Glutamatergic neuron (in vitro differentiated cells): ENCODE measurements around the gene HPD. TPM values are rescaled to one million over a fixed set of nuclear protein-coding genes. Genes with fewer than 3 reads are reported as not detected.

ENCODE experiments used
- DNase-seq: peaks from one replicate; pipeline ENCODE4 v3.0.0; 2022
- H3K27ac Mint-ChIP-seq: one replicate; pipeline ENCODE4 v1.8.0; 2020; ENCODE audit warnings: mild to moderate bottlenecking, mixed read lengths, inconsistent platforms; ENCODE audit not compliant: unreplicated experiment
- H3K27me3 Mint-ChIP-seq: one replicate; pipeline ENCODE4 v1.8.0; 2020; ENCODE audit warnings: mild to moderate bottlenecking, moderate library complexity, mixed read lengths, inconsistent platforms; ENCODE audit not compliant: unreplicated experiment
- H3K36me3 Mint-ChIP-seq: one replicate; pipeline ENCODE4 v1.8.0; 2020; ENCODE audit warnings: mild to moderate bottlenecking, mixed read lengths, inconsistent platforms; ENCODE audit not compliant: unreplicated experiment
- H3K4me1 Mint-ChIP-seq: one replicate; pipeline ENCODE4 v1.8.0; 2020; ENCODE audit warnings: mild to moderate bottlenecking, low read depth, mixed read lengths, inconsistent platforms; ENCODE audit not compliant: unreplicated experiment
- H3K4me3 Mint-ChIP-seq: one replicate; pipeline ENCODE4 v1.8.0; 2020; ENCODE audit warnings: mild to moderate bottlenecking, mixed read lengths, inconsistent platforms; ENCODE audit not compliant: unreplicated experiment
- H3K9me3 Mint-ChIP-seq: one replicate; pipeline ENCODE4 v1.8.0; 2020; ENCODE audit warnings: mild to moderate bottlenecking, moderate library complexity, mixed read lengths, inconsistent platforms; ENCODE audit not compliant: unreplicated experiment
- total RNA-seq: library from RNA; stranded (reverse); fragmentation: NEBNext Ultra II Directional; extraction: Animal tissue kit (Norgen Biotek cat#: 25700); gene quantifications from one replicate; pipeline ENCODE4 v1.2.1, GENCODE V29; 2021; ENCODE audit not compliant: unreplicated experiment
- TF ChIP-seq, protein P1 (sequence below): fragments of 200-600 bp; sonication (generic); IDR thresholded peaks from one replicate; pipeline ENCODE4 v1.5.0; 2021; ENCODE audit not compliant: partially characterized antibody, unreplicated experiment

Gene HPD
- total RNA-seq, 1 donor from 2014 or later, result not detected

DNA sequence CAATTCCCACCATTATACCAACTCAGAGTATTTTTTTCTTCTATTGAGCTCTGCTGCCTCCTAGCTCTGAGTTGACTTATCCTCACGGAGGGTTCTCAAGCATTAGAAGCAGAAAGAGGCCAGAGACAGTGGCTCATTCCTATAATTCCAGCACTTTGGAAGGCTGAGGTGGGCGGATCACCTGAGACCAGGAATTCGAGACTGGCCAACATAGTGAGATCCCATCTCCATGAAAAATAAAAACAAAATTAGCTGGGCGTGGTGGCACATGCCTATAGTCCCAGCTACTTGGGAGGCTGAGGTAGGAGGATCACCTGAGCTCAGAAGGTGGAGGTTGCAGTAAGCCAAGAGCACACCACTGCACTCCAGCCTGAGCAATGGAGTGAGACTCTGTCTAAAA, 21.0 kb downstream of the HPD start:
- no peak overlapping the region for H3K27ac Mint-ChIP-seq
- no peaks in the 10 kb centered on the region for H3K36me3 Mint-ChIP-seq
- no peaks in the 10 kb centered on the region for H3K4me1 Mint-ChIP-seq
- TF ChIP-seq, protein P1, sequence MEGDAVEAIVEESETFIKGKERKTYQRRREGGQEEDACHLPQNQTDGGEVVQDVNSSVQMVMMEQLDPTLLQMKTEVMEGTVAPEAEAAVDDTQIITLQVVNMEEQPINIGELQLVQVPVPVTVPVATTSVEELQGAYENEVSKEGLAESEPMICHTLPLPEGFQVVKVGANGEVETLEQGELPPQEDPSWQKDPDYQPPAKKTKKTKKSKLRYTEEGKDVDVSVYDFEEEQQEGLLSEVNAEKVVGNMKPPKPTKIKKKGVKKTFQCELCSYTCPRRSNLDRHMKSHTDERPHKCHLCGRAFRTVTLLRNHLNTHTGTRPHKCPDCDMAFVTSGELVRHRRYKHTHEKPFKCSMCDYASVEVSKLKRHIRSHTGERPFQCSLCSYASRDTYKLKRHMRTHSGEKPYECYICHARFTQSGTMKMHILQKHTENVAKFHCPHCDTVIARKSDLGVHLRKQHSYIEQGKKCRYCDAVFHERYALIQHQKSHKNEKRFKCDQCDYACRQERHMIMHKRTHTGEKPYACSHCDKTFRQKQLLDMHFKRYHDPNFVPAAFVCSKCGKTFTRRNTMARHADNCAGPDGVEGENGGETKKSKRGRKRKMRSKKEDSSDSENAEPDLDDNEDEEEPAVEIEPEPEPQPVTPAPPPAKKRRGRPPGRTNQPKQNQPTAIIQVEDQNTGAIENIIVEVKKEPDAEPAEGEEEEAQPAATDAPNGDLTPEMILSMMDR, result no peak
- H3K4me3 Mint-ChIP-seq, result no peak overlapping the region
- H3K9me3 Mint-ChIP-seq, result peaks cover 5% of the 10 kb centered on the region
- no peaks in the 10 kb centered on the region for H3K27me3 Mint-ChIP-seq
- DNase-seq, result no peak

DNA sequence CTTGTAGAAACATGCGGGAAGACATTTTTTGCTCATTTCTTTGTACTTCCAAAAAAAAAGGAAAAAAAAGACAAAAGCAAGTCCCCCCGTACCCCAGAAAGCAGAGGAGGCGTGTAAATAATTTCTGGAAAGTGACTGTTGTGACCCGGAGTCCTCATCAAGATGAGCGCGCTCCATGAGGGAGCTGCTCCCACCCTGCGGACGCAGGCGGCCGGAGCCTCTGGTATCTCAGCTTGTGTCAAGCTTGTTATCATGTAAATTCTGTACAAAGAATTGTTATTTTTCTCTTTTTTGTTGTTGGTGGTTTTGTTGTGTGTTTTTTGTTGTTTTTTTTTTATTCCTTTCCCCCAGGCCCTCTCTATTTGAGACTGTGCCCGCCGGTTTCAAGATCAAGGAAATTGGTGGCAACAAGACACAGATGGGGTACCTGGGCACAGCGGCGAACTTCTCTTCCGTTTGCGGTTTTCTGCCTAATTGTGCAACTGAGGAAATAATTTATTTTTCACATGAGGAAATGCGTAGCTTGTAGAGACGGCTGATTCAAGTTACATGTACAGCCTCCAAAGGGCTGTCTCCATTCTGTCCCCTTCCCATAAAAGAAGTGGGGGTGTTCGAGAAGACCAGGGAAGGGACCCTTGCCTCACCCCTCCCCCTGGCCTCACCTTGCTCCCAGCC, 27.0 kb downstream of the HPD start:
- Mint-ChIP-seq H3K9me3 (peaks cover 14% of the 10 kb centered on the region), H3K36me3 (no peaks in the 10 kb centered on the region), H3K4me3 (no peak overlapping the region), H3K4me1 (no peaks in the 10 kb centered on the region), H3K27ac (no peak overlapping the region), H3K27me3 (peaks cover 15% of the 10 kb centered on the region)
- no peak for DNase-seq
- TF ChIP-seq, protein P1, result no peak

DNA sequence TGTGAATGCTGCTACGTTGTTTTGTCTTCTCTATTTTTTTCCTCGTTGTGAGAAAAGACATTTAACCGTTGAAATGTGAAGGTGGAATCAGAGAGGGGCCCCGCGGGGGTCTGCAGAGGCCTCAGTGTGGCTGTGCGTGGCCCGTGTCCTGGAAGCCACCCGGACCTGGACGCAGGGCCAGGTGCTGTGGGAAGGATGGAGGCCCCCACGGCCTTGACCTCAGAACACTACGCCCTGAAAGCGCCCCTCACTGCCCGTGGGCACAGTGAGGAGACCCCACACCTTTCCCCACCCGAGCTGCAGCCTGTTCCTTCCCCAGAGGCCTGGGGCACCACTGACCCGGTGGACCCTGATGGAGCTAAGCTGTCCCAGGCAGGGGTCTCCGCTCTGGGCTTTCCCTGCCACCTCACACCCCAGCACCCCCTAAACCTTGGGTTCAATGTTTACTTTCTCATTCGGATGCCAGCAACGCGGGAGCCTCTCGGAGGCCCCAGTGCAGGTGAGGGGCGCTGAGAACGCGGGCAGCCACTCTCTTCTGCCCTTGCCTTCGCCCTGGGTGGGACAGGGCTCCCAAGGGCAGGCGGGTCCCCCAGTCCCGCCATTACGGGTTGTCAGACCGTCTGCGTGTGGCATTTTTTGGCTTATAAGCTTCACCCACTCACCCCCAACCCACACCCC, 27.9 kb downstream of the HPD start:
- H3K36me3 Mint-ChIP-seq, result no peaks in the 10 kb centered on the region
- no peak overlapping the region for H3K27ac Mint-ChIP-seq
- TF ChIP-seq, protein P1, result no peak
- DNase-seq, result no peak
- peaks cover 16% of the 10 kb centered on the region for H3K27me3 Mint-ChIP-seq
- no peaks in the 10 kb centered on the region for H3K4me1 Mint-ChIP-seq
- H3K9me3 Mint-ChIP-seq, result peaks cover 16% of the 10 kb centered on the region
- no peak overlapping the region for H3K4me3 Mint-ChIP-seq

DNA sequence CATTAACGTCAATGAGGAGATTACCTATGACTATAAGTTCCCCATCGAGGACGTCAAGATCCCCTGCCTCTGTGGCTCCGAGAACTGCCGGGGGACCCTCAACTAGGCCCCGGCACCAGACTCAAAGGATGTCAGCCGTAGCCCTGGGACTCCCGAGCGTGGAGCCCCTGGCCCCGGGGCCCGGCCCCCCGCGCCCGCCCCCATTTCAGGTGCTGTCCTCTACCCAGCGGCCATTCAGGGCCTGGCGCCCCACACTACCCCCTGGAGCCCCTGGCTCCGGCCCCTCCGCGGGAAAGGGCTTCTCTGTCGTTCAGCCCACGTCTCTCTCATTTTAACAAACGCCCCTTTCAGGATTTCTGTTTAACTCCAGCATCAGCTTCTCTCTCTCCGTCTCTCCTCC, 28.5 kb downstream of the HPD start:
- peaks cover 16% of the 10 kb centered on the region for H3K9me3 Mint-ChIP-seq
- no peaks in the 10 kb centered on the region for H3K36me3 Mint-ChIP-seq
- TF ChIP-seq, protein P1, result no peak

DNA sequence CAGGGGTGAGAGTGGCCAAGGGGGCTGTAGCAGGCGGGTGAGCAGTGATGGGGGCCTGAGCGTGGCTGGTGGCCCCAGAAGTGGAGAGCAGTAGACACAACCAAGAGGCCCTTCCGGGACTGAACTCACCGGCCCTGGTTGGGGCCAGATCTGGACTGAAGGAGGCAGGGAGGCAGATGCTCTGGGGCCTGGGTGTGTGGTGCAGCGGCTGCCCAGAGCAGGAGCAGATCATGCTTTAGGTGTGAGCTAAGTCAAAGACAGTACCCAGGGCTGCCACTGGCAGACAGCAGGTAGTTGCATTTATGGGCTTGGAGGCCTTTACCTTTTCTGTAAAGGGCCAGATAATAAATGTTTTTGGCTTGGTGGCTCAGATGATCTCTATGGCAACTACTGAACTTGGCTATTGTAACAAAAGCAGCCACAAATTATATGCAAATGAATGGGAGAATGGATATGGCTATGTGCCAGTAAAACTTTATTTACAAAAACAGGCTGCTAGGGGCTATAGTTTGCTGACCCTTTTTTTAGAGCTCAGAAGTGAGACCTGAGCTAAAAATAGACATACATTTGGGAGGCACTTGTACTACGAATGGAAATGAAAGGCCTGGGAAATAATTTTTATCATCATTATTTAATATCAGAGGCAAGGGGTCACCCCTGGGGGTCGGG, 29.3 kb downstream of the HPD start:
- Mint-ChIP-seq H3K27me3 (peaks cover 18% of the 10 kb centered on the region), H3K36me3 (no peaks in the 10 kb centered on the region), H3K4me1 (no peaks in the 10 kb centered on the region), H3K4me3 (no peak overlapping the region), H3K9me3 (peaks cover 16% of the 10 kb centered on the region), H3K27ac (no peak overlapping the region)
- TF ChIP-seq, protein P1, result no peak
- no peak for DNase-seq

More for the DNA sequence above, 28.5 kb downstream of the HPD start:
- no peak overlapping the region for H3K4me3 Mint-ChIP-seq
- H3K4me1 Mint-ChIP-seq, result no peaks in the 10 kb centered on the region
- H3K27me3 Mint-ChIP-seq, result peaks cover 16% of the 10 kb centered on the region
- no peak overlapping the region for H3K27ac Mint-ChIP-seq
- DNase-seq, result no peak
